Measurements from ENCODE around the gene AQP6. TPM values are rescaled to one million over a fixed set of nuclear protein-coding genes. Genes with fewer than 3 reads are reported as not detected.
A peak's percentile ranks its signal among the peaks of the same experiment; 100 is the strongest.

The AQP6 gene
- total RNA-seq, 8 experiments from 2014 or later = 0.08 to 1.2 (median 0.31) TPM

DNA sequence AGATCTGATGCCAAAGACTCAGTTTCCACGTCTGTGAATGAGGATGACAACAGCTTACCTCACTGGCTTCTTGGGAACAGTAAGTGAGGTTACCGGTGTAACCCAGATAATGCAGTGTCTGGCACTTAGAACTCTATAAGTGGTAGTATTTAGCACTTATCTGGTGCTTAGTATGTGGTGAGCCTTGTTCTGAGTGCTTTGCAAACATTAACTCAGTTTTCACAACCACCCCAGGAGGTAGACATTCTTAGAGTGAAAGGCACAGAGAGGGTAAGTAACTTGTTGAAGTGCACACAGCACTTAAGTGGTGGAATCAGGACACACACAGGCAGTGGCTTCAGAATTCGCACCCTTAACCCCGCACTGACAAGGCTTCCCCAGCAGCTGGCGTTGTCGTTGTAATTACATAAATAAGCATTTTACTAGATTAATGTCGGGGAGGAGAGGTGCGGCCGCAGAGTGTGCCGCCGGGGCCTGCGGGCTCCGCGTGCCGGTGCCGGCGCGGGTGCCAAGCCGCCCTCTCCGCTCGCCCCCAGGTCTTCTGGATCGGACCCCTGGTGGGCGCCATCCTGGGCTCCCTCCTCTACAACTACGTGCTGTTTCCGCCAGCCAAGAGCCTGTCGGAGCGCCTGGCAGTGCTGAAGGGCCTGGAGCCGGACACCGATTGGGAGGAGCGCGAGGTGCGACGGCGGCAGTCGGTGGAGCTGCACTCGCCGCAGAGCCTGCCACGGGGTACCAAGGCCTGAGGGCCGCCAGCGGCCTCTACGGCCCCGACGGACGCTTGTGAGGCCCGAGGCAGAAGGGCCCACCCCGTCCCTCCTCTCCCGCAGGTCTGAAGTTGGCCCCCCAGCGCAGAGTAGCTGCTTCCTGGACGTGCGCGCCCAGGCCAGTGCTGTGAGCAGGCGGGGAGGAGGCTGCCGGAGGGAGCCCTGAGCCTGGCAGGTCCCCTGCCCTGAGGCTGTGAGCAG is 17.6 kb upstream of the AQP6 start:
- in situ Hi-C loops (cut with MboI; ENCODE audit: low pct_unique_long_range_greater_than_20kb in 2 of 9, low sequenced_read_pairs in 9 of 9, unreplicated experiment in 9 of 9) = loop anchor here in 3 of 9 experiments (25.0 kb wide), 1 partner anchor 107 kb away; the partner anchor contains the start of gene ASIC1 (in 3 of the 3)
- Histone ChIP-seq H3K4me1 (replicated peaks in 1 of 2) (peaks cover 1 to 2% of the 10 kb centered on the region in 2 donors), H3K4me3 (no peak overlapping the region), H3K27ac (no peak overlapping the region)
- peak in 6 of 8 experiments; percentile 5 to 89 (median 54) for ATAC-seq (replicated peaks in 6 of 8)
- WGBS, 10 experiments = 0 to 84% (median 16%) methylated on average over 1 to 14 of the region's 53 CpGs; no CpG with 5 or more reads in 2 of the 10 experiments

DNA sequence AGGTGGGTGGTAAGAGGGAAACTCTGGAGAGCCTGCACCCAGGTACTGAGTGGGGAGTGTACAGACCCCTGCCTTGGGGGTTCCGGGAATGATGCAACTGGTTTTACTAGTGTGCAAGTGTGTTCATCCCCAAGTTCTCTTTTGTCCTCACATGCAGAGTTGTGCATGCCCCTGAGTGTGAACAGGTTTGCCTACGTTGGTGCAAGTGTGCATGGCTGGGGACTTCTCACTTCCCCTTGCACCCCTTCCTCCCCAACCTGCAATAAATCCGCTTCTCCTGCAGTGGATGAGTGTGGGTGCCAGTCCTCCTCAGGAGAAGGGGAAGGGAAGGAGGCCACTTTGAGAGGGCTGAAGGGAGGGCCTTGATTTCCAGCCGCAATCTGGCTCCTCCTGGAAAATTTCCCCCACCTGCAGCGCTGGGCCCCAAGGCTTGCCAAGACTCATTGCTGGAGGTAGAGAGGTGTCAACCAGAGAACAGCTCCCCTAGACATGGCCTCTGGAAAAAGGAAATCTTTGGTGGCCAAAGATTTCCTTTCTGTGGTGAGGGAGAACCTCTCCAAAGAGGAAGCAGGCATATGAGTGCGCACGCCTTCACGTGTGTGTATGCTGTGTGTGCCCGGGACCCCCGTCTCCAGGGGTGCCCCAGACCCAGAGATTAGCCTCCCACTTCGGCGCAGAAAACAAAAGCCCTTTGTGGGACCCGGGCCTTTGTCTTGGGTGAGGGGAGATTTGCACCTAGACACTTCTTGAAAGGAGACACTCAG is 16.7 kb upstream of the AQP6 start:
- peak in 2 of 8 experiments; percentile 4 to 5 for ATAC-seq (replicated peaks in 6 of 8)
- H3K27ac ChIP-seq = no peak overlapping the region
- in situ Hi-C loops (cut with MboI; ENCODE audit: low pct_unique_long_range_greater_than_20kb in 2 of 9, low sequenced_read_pairs in 9 of 9, unreplicated experiment in 9 of 9) = loop anchor here in 3 of 9 experiments (25.0 kb wide), 1 partner anchor 106 kb away; the partner anchor contains the start of gene ASIC1 (in 3 of the 3)
- WGBS, 10 experiments = 39 to 96% (median 80%) methylated on average over 3 to 6 of the region's 13 CpGs; no CpG with 5 or more reads in 4 of the 10 experiments
- peaks cover 2 to 4% of the 10 kb centered on the region in 2 donors for H3K4me1 ChIP-seq (replicated peaks in 1 of 2)
- H3K4me3 ChIP-seq = no peak overlapping the region

DNA sequence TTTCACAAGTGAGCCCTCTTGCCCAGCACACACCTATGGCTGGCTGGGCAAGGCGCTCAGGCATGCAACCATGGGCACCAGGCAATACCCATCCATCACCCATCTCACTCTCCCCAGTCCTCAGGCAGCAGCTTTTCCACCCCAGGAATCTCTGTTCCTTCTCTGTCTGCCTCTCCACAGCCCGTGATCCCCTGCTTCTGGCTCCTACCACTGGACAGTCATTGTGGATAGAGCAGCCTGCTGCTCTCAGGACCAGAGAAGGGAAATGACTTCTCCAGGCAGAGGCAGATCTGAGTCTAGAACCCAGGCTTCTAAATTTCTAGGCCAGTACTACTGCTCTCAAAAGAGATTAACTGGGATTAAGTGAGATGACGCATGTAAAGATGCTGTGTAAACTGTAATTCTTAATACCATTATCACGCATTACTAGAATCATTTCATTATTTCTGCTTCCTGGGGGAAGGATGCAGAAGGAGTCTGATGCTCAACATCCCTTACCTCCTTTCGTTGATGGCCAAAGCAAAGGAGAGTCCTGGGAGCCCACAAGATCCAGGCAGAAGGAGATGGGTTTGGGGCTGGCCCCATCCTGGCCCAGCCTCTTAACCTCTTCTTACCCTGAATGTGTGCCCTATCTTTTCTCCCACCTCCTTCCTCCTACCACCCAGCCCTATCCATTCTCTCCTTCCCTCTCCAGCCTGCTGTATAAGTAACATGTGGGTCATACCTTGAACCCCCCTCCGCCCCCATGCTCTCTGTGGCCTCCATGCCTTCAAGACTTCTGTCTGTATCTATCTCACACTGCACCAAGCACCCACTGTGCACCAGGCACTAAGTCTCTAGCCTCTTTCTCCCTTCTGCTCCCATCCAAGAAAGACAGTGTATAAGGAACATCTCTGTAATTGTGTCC is 15.8 kb upstream of the AQP6 start:
- ATAC-seq (replicated peaks in 6 of 8) = no peak
- in situ Hi-C loops (cut with MboI; ENCODE audit: low pct_unique_long_range_greater_than_20kb in 2 of 9, low sequenced_read_pairs in 9 of 9, unreplicated experiment in 9 of 9) = loop anchor here in 3 of 9 experiments (25.0 kb wide), 1 partner anchor 105 kb away; the partner anchor contains the start of gene ASIC1 (in 3 of the 3)
- Histone ChIP-seq H3K4me1 (replicated peaks in 1 of 2) (peaks cover 2 to 8% of the 10 kb centered on the region in 2 donors), H3K4me3 (no peak overlapping the region), H3K27ac (no peak overlapping the region)
- WGBS, 10 experiments = 0 to 100% (median 76%) methylated on average over 1 to 5 of the region's 6 CpGs; no CpG with 5 or more reads in 2 of the 10 experiments

DNA sequence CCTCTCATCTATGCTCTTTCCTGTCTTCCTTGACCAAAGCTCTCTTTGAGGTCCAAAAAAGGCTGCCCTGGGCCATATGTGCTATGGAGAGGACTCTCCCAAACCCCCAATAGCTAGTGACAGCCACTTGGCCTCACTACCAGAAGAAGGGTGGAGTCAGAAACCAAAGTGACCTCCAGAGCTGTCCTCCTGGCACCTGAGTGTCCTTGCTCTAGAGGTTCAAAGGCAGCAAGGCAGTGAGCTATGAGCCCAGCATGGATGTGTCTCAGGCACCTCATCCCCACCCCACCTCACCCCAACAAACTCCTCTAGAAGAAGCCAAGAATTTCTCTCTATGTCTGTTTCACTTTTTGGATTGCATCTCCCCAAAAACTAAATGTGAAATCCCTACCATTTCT is 15.2 kb upstream of the AQP6 start:
- no peak for ATAC-seq (replicated peaks in 6 of 8)
- no peak overlapping the region for H3K27ac ChIP-seq
- in situ Hi-C loops (cut with MboI; ENCODE audit: low pct_unique_long_range_greater_than_20kb in 2 of 9, low sequenced_read_pairs in 9 of 9, unreplicated experiment in 9 of 9) = loop anchor here in 3 of 9 experiments (25.0 kb wide), 1 partner anchor 105 kb away; the partner anchor contains the start of gene ASIC1 (in 3 of the 3)
- no peak overlapping the region for H3K4me3 ChIP-seq
- H3K4me1 ChIP-seq (replicated peaks in 1 of 2) = peaks cover 2 to 15% of the 10 kb centered on the region in 2 donors

DNA sequence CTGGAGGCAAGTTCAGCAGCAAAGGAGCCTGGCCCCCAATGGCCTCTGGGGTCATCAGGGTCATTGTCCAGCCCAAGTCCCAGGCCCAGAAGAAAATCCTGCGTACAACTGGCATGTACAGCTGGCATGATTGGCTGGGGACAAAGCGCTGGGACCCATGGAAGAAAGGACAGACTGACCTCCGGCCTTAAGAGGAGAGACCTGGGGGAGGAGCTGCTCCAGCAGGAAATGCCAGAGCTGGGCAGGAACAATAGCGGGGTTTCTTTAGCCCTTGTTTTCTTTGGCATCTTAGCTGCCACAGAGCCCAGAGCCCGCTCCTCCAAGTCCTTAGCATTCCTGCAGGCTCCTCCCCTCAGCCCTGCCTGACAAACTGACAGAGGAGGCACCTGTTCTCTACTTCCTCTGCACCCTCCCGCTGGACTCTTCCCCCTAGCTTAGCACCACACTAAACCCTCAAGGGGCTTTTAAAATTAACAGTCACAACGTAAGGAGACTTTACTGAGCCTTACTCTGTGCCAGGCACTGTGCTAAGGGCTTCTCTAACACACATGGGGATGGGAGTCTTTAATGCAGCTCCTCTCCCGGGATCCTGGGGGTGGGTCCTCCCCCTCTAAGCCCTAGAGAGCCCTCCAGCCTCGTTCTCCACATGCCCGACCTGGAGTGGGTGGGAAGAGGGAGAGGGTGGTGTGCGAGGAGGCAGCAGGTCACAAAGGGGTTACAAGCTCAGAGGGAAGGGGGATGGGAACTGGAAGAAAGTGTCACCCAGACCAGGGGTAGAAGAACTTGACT is 12.9 kb upstream of the AQP6 start:
- 26 to 83% (median 35%) methylated on average over 1 to 7 of the region's 11 CpGs for WGBS, 10 experiments
- H3K4me1 ChIP-seq (replicated peaks in 1 of 2) = peaks cover 2 to 21% of the 10 kb centered on the region in 2 donors
- ATAC-seq (replicated peaks in 6 of 8) = peak in 1 of 8 experiments; percentile 25
- in situ Hi-C loops (cut with MboI; ENCODE audit: low pct_unique_long_range_greater_than_20kb in 2 of 9, low sequenced_read_pairs in 9 of 9, unreplicated experiment in 9 of 9) = loop anchor here in 5 of 9 experiments (10.0 to 25.0 kb wide), 3 partner anchors 95 to 115 kb away; partner anchors contain the start of gene ASIC1 (in 4 of the 5)
- no peak overlapping the region for H3K4me3 ChIP-seq
- H3K27ac ChIP-seq = no peak overlapping the region

DNA sequence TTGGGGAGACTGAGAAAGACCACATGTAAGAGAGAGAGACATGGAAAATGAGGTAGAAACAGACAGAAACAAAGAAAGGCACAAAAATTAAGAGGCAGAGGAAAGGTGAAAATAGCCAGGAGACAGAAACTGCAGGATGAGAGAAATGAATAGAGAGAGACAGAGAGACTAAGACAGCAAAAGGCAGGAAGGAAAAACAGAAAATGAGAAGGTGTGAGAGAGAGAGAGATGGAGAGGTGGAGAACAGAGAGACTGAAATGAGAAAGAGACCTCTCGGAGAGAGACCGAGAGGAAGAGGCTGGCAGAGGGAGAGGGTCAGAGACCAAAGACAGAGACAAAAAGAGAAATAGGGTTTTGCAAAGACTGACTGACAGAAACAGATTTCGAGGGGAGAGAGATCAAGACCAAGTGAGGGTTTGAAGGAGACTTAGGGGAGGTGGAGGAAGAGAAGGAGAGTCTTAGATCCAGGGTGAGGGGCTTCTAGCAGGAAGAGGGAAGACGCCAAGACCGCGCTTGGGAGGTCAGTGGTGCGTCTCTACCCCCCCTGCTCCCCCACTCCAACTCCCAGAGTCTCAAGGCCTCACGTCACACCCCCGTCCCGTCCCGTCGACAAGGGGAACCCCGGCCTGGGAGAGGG is 12.2 kb upstream of the AQP6 start:
- no peak for ATAC-seq (replicated peaks in 6 of 8)
- peaks cover 2 to 21% of the 10 kb centered on the region in 2 donors for H3K4me1 ChIP-seq (replicated peaks in 1 of 2)
- in situ Hi-C loops (cut with MboI; ENCODE audit: low pct_unique_long_range_greater_than_20kb in 2 of 9, low sequenced_read_pairs in 9 of 9, unreplicated experiment in 9 of 9) = loop anchor here in 5 of 9 experiments (10.0 to 25.0 kb wide), 3 partner anchors 94 to 114 kb away; partner anchors contain the start of gene ASIC1 (in 4 of the 5)
- H3K4me3 ChIP-seq = no peak overlapping the region
- 47 to 84% (median 70%) methylated on average over 1 to 7 of the region's 13 CpGs for WGBS, 10 experiments
- no peak overlapping the region for H3K27ac ChIP-seq

DNA sequence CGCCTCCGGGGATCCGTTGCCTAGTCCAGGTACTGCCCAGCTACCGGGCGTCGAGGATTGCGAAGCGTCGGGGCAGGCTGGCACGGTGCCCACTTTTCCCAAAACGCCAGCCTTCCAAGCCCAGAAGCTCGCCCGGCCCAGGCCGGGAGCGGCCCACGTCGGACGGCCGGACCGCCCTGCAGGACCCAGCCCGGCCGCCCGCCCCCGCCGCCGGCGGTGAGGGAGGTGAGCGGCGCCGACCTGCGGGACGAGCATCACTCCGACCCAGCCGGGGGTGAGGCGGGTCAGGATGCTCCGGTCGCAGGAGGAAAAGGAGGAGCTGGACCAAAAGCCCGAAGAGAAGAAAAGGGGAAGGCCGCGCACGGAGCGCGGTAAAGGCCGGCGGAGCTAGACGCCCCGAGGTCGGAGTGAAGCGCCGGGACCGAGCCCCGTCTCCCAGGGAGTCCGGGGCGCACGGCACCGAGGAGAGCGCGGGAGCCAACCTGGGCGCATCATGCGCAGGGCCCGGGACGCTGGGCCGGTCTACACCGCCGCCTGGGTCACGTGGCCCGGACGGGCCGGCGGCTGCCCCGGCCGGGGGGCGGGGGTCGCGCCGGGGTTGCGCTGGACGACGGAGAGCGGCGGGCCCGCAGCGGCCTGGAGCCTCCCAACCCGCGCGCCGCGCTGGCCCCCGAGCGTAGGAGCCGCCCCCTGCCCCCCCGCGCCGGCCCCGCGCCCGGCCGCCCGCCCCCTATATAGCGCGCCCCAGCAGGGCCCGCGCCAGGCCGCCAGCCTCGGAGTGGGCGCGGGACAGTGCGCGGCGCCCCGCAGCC is 11.4 kb upstream of the AQP6 start, which contains the start of gene AQP5:
TSS of gene AQP5 (plus strand) at position 762 of the 812 bp plus-strand sequence. CDS start 146 bp downstream, outside the sequence.
- peak; percentile 29 to 85 (median 70) for ATAC-seq (replicated peaks in 6 of 8)
- peak within 1 kb of the TSS; percentile 0 to 26 (median 22) for H3K4me3 ChIP-seq
- in situ Hi-C loops (cut with MboI; ENCODE audit: low pct_unique_long_range_greater_than_20kb in 2 of 9, low sequenced_read_pairs in 9 of 9, unreplicated experiment in 9 of 9) = loop anchor here in 5 of 9 experiments (10.0 to 25.0 kb wide), 3 partner anchors 93 to 113 kb away; partner anchors contain the start of gene ASIC1 (in 4 of the 5)
- peaks cover 2 to 21% of the 10 kb centered on the region in 2 donors for H3K4me1 ChIP-seq (replicated peaks in 1 of 2)
- H3K27ac ChIP-seq = no peak within 1 kb of the TSS
- WGBS, 10 experiments = 0 to 7% methylated on average over 2 to 6 of the region's 111 CpGs; no CpG with 5 or more reads in 8 of the 10 experiments

DNA sequence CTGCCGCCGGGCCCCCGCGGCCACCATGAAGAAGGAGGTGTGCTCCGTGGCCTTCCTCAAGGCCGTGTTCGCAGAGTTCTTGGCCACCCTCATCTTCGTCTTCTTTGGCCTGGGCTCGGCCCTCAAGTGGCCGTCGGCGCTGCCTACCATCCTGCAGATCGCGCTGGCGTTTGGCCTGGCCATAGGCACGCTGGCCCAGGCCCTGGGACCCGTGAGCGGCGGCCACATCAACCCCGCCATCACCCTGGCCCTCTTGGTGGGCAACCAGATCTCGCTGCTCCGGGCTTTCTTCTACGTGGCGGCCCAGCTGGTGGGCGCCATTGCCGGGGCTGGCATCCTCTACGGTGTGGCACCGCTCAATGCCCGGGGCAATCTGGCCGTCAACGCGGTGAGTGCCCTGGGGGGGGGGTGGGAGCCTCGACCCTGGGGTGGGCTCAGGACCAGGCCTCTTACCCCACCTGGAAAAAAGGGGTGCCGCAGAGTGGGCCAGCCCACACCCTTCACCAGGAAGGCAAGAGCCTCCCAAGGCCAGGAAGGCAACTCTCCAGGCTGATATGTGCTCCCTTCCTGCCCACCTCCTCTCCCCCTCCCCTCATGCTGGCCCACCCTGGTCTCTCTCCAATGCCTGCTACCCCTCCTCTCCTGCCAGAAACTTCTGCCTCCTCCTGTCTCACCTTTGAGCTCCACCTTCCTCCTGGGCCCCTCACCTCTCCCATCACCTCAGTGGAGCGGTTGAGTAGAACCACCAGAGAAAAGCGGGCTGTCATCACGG is 10.6 kb upstream of the AQP6 start:
- H3K4me1 ChIP-seq (replicated peaks in 1 of 2) = peaks cover 2 to 25% of the 10 kb centered on the region in 2 donors
- H3K4me3 ChIP-seq = peak overlapping the region in 2 of 5 donors; percentile 6 to 26
- ATAC-seq (replicated peaks in 6 of 8) = no peak
- in situ Hi-C loops (cut with MboI; ENCODE audit: low pct_unique_long_range_greater_than_20kb in 2 of 9, low sequenced_read_pairs in 9 of 9, unreplicated experiment in 9 of 9) = loop anchor here in 5 of 9 experiments (10.0 to 25.0 kb wide), 3 partner anchors 93 to 113 kb away; partner anchors contain the start of gene ASIC1 (in 4 of the 5)
- H3K27ac ChIP-seq = no peak overlapping the region
- WGBS, 10 experiments = 60 to 100% (median 78%) methylated on average over 2 to 3 of the region's 37 CpGs; no CpG with 5 or more reads in 7 of the 10 experiments

DNA sequence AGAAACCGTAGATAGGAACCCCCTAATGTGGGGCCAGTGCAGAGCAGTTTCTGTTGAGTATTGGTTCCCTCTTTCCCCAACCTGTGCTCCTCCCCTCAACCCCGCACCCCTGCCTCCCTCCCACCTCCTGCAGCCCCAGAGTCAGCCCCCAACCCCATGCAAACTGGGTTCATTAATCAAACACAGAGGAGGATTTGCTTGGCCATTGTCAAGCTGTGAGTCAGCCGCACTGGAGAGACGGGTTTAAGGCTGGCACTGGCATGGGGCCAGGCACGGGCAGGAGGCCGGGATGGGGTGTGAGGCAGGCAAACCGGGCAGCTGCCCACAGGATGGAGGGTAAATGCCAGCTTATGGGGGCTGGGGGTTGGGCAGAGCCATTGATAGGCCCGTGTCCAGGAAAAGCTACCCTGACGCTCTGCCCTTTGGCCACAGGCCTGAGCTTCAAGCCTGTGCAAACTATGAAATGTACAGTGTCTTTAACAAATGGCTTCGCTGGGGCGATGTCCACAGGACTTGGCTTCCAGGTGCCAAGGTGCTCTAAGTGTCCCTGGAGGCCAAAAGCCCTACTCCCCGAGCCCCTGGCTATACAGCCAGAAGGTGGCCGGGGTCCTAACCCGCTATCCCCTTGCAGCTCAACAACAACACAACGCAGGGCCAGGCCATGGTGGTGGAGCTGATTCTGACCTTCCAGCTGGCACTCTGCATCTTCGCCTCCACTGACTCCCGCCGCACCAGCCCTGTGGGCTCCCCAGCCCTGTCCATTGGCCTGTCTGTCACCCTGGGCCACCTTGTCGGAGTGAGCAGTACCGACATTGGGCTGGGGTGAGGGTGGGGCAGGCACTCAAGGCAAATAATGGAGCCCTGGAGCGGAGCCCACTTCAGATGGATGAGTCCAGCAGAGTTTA is 9.6 kb upstream of the AQP6 start:
- peaks cover 6 to 33% of the 10 kb centered on the region in 2 donors for H3K4me1 ChIP-seq (replicated peaks in 1 of 2)
- H3K27ac ChIP-seq = no peak overlapping the region
- H3K4me3 ChIP-seq = no peak overlapping the region
- peak in 4 of 8 experiments; percentile 4 to 34 (median 16) for ATAC-seq (replicated peaks in 6 of 8)
- WGBS, 10 experiments = 51 to 88% (median 69%) methylated on average over 4 to 12 of the region's 21 CpGs; no CpG with 5 or more reads in 6 of the 10 experiments
- in situ Hi-C loops (cut with MboI; ENCODE audit: low pct_unique_long_range_greater_than_20kb in 2 of 9, low sequenced_read_pairs in 9 of 9, unreplicated experiment in 9 of 9) = loop anchor here in 5 of 9 experiments (10.0 to 25.0 kb wide), 3 partner anchors 92 to 112 kb away; partner anchors contain the start of gene ASIC1 (in 4 of the 5)

Data from motor neuron (in vitro differentiated cells).